Colonic mucosa (tissue), 4 donors: Measurements from ENCODE around the gene EPAS1. TPM values are rescaled to one million over a fixed set of nuclear protein-coding genes. Genes with fewer than 3 reads are reported as not detected.
A peak's percentile ranks its signal among the peaks of the same experiment; 100 is the strongest.

Experiments
- DNase-seq: peaks from one replicate; pipeline ENCODE4 v3.0.0-alpha.2; 2020
- H3K27ac ChIP-seq: fragments of 200-600 bp; one replicate; pipeline ENCODE4 v1.8.0; 2021
- H3K27me3 ChIP-seq: fragments of 200-600 bp; one replicate; pipeline ENCODE4 v1.8.0; 2021
- H3K36me3 ChIP-seq: fragments of 200-600 bp; one replicate; pipeline ENCODE4 v1.8.0; 2021
- H3K4me1 ChIP-seq: fragments of 200-600 bp; one replicate; pipeline ENCODE4 v1.8.0; 2021; ENCODE audit warnings: mild to moderate bottlenecking
- H3K4me3 ChIP-seq: fragments of 200-600 bp; one replicate; pipeline ENCODE4 v1.8.0; 2021
- H3K9ac ChIP-seq, 2 donors: one replicate each; pipeline ENCODE4 v1.7.0; 2013; ENCODE audit warnings: control low read depth in 2 of 2, low read depth in 2 of 2, low read length in 2 of 2
- H3K9me3 ChIP-seq: fragments of 200-600 bp; one replicate; pipeline ENCODE4 v1.8.0; 2021
- CTCF ChIP-seq: fragments of 200-600 bp; IDR thresholded peaks from one replicate; pipeline ENCODE4 v1.8.0; 2022; ENCODE audit warnings: antibody characterized with exemption, mild to moderate bottlenecking
- intact Hi-C: fragments of 100-400 bp; cut with DNase I; formaldehyde crosslinking; loops from one replicate; pipeline ENCODE4 v1.14.1; 2022
- total RNA-seq, 2 donors: library from RNA; stranded (reverse); fragmentation: NEBNext Ultra II Directional in 1 of 2; extraction: Animal tissue kit (Norgen Biotek cat#: 25700) in 1 of 2; gene quantifications; one replicate each; pipeline ENCODE4 v1.2.1, GENCODE V29; 2021
- donor health status: healthy.
- donor health status: DM: no; HTN: no; CAD: no.
- donor health status: DM: no; HTN: no; CAD: no.

Gene EPAS1
- total RNA-seq, 2 donors from 2014 or later: 116 to 140 TPM

DNA sequence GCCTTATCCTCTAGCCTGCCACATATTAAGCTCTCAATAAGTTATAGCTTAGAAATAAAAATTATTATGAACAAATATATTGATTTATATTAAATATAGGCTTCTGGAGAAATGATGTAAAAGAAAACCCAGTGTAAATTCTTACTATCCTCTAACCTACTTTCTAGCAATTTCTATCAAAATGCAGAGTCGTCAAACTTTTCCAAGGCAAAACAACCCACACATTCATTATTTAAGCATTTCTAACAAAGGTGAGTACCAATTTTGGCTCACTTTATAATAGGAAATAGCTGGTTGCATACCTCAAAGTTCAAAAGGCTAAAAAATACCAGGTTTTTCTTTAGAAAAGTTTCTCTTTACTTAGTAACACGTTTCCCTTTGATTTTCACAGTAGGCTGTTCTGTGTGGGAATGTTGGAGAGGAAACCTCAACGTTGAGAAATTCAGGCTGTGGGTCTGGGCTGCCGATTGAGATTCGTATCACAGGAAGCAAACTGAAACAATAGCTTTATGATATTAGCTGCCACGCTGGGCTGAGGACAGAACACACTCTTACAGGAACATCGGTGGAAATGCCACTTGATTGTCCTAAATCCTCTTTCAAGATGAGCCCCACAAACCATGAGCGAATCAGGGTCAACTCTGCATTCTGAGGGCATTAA, 53.0 kb downstream of the EPAS1 start:
- DNase-seq: no peak
- TF ChIP-seq CTCF: no peak
- no peaks in the 10 kb centered on the region for H3K27me3 ChIP-seq
- H3K27ac ChIP-seq: no peak overlapping the region
- H3K9me3 ChIP-seq: no peaks in the 10 kb centered on the region
- intact Hi-C loops: no loop called here
- H3K4me1 ChIP-seq: no peaks in the 10 kb centered on the region
- H3K9ac ChIP-seq: no peak overlapping the region
- H3K4me3 ChIP-seq: no peak overlapping the region
- no peaks in the 10 kb centered on the region for H3K36me3 ChIP-seq

DNA sequence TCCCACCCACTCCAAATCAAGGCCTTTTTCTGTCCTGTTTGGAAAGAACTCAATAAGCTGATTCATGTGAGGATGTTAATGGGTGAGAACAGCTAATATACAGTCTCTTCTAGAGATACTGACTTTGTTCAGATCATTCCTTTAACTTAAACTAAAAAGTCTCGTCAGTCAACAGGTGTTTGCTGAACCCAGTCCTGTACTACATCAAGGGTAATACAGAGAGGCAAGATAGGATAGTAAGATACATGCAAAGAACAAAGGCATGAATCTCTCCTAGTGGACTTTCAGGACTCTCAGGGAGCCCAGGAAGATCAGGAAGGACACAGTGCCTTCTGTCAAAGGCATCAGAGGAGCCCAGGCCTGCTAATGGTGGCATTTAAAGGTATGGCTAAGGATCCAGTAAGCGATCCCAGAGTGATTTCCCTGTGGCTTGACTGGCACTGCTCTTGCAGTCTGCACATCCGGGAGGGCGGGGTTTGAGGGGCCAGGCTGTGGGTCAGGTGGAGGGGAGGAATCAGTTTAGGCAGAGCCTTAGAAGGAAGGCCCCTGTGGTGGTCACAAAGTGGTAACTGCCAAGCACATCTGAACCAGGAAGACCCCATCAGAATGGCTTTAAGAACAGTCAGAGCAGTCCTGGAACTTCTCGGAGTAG, 54.0 kb downstream of the EPAS1 start:
- H3K9me3 ChIP-seq: no peaks in the 10 kb centered on the region
- peak overlapping the region in 1 of 2 donors; percentile 12 for H3K9ac ChIP-seq
- H3K4me3 ChIP-seq: no peak overlapping the region
- no peaks in the 10 kb centered on the region for H3K27me3 ChIP-seq
- no peak for TF ChIP-seq CTCF
- H3K4me1 ChIP-seq: no peaks in the 10 kb centered on the region
- no peak for DNase-seq
- no peaks in the 10 kb centered on the region for H3K36me3 ChIP-seq
- intact Hi-C loops: no loop called here
- H3K27ac ChIP-seq: no peak overlapping the region

- H3K9me3 ChIP-seq: no peaks in the 10 kb centered on the region
- intact Hi-C loops: no loop called here
- no peaks in the 10 kb centered on the region for H3K4me1 ChIP-seq
- H3K9ac ChIP-seq: peak overlapping the region in 1 of 2 donors; percentile 12
- H3K27me3 ChIP-seq: no peaks in the 10 kb centered on the region
- H3K4me3 ChIP-seq: no peak overlapping the region
- H3K27ac ChIP-seq: peak overlapping the region; percentile 29
- H3K36me3 ChIP-seq: no peaks in the 10 kb centered on the region
- TF ChIP-seq CTCF: no peak
- no peak for DNase-seq
These were observed 54.5 kb downstream of the EPAS1 start for GRCh38 chr2:46351750-46352138.

DNA sequence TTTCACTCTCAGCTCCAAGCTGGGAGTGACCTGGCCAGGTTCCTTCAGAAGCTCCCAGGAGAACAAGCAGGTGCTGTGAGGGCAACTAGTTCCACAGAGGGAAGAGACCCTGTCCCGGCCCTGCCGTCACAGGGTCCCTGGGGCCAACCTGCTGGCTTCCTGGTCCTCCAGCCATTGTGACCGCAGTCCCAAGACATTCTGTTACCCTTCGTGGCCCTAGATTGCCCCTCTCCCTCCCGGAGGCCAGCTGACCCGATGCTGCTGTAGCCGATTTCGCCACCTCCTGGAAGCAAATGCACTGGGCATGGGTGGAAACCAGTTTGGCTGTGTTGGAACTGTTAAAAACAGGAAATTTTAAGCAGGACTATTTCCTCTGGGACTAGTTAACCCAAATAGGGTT, 55.4 kb downstream of the EPAS1 start:
- intact Hi-C loops: no loop called here
- no peak for TF ChIP-seq CTCF
- H3K27me3 ChIP-seq: no peaks in the 10 kb centered on the region
- no peak overlapping the region for H3K4me3 ChIP-seq
- no peaks in the 10 kb centered on the region for H3K4me1 ChIP-seq
- H3K9ac ChIP-seq: no peak overlapping the region
- no peaks in the 10 kb centered on the region for H3K9me3 ChIP-seq
- no peak overlapping the region for H3K27ac ChIP-seq
- no peak for DNase-seq
- H3K36me3 ChIP-seq: no peaks in the 10 kb centered on the region

DNA sequence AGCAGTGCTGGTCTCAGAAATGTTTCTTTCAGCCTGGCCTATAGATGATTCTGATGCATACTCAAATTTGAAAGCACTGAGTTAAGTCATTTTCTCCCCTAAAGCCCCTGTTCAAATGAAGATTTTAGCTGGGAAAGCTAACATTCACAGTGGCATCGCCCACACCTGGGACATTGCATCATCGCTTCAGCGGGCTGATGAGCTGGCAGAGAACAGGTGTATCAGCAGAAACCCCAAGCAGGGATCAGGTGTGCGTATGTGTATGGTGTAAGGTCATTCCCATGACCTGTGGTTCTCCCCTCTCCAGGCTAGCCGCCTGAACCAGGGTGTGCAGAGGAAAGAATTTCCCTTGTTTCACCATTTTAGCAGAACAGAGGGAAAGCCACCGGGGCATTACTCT, 56.3 kb downstream of the EPAS1 start:
- no peaks in the 10 kb centered on the region for H3K36me3 ChIP-seq
- intact Hi-C loops: no loop called here
- no peaks in the 10 kb centered on the region for H3K27me3 ChIP-seq
- DNase-seq: no peak
- H3K4me3 ChIP-seq: no peak overlapping the region
- no peak for TF ChIP-seq CTCF
- H3K9ac ChIP-seq: no peak overlapping the region
- no peaks in the 10 kb centered on the region for H3K4me1 ChIP-seq
- H3K27ac ChIP-seq: no peak overlapping the region
- H3K9me3 ChIP-seq: no peaks in the 10 kb centered on the region
